ENCODE results near the gene PPP1R15B. TPM values are rescaled to one million over a fixed set of nuclear protein-coding genes. Genes with fewer than 3 reads are reported as not detected.

The PPP1R15B gene
- total RNA-seq, 4 donors from 2014 or later, result 62.3 to 238 (median 124) TPM

DNA sequence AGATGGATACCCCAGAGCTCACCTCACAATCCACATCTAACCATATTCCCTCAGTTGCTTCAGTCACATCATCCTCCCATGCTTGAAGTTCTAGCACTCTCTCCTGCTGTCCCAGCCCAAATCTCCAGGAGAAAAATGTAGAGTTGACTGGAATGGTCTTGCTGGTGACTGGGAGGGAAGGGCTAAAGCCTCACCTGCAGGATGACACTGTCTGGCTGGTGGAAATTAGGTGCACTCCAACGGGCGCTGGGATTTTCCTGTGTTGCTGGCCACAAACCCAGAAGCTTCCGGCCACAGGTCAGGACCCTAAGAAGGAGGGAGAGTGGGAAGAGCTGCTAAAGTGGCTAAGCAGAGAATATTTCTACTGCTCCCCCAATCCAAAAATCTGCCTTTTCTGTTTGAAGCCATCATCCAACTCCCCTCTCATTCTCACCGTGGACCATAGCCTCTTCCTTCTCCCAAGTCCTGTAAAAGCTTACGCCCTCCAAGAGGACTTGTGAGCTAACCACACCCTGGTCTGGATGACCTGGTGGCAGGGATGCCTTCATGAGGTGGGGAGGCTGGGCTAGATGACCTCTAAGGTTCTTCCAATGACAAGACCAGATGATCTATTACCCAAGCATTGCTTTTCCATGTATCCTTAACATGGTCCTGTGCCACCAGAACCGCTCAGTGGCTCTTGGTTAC, 37.5 kb upstream of the PPP1R15B start:
- no peak for TF ChIP-seq CTCF (IDR thresholded peaks at IDR 0.05)
- ATAC-seq (ENCODE audit: low FRiP score) (no peak), DNase-seq (ENCODE audit: low spot score) (no peak)

- no peak for ATAC-seq (ENCODE audit: low FRiP score)
Measured at GRCh38 chr1:204448344-204448964, 36.8 kb upstream of the PPP1R15B start.

GRCh38 chr1:204447736-204448135, 36.1 kb upstream of the PPP1R15B start:
- DNase-seq (ENCODE audit: low spot score) (no peak), ATAC-seq (ENCODE audit: low FRiP score) (no peak)
- TF ChIP-seq CTCF (IDR thresholded peaks at IDR 0.05), result no peak

More at GRCh38 chr1:204448344-204448964, 36.8 kb upstream of the PPP1R15B start:
- DNase-seq (ENCODE audit: low spot score), result no peak
- no peak for TF ChIP-seq CTCF (IDR thresholded peaks at IDR 0.05)

DNA sequence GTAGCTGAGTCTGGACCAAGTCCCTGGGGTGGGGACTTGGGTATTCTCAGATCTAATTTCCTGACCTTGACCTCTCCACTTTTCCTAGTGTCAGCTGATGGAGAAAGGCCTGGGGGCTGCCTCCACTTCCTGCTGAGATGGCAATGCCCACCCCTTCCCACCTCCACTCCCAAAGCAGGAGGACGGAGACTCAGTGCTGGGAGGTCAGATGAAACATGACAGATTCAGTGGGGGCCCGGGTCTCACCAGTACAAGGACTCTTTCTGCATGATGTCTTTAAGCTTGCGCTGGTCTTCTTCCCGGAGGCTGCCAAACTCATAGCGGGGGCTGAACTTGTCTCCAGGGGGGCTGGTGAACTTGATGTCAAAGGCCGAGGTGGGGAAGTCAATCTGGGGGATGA, 35.6 kb upstream of the PPP1R15B start:
- ATAC-seq (ENCODE audit: low FRiP score), result no peak
- no peak for DNase-seq (ENCODE audit: low spot score)

GRCh38 chr1:204446413-204447111, 34.9 kb upstream of the PPP1R15B start:
- no peak for TF ChIP-seq CTCF (IDR thresholded peaks at IDR 0.05)
- DNase-seq (ENCODE audit: low spot score) (peak; percentile 58), ATAC-seq (ENCODE audit: low FRiP score) (no peak)

More for the DNA sequence above, 35.6 kb upstream of the PPP1R15B start:
- TF ChIP-seq CTCF (IDR thresholded peaks at IDR 0.05), result no peak

- TF ChIP-seq CTCF (IDR thresholded peaks at IDR 0.05), result no peak
- DNase-seq (ENCODE audit: low spot score), result no peak
- ATAC-seq (ENCODE audit: low FRiP score), result no peak
Measured at GRCh38 chr1:204445860-204446412, 34.3 kb upstream of the PPP1R15B start.
